GM18526 (cell line): ENCODE data around the gene RAB6B.

ENCODE experiments used
- POLR2A ChIP-seq: IDR thresholded peaks from 3 replicates; pipeline ENCODE4 v1.6.1; 2011; ENCODE audit not compliant: insufficient read length; ENCODE audit errors: extremely low read depth

RAB6B gene

GRCh38 chr3:133881939-133882825 lies 13.5 kb downstream of the RAB6B start:
- no peak for TF ChIP-seq POLR2A

GRCh38 chr3:133881492-133881891 lies 14.2 kb downstream of the RAB6B start:
- no peak for TF ChIP-seq POLR2A

- no peak for TF ChIP-seq POLR2A
Observed at GRCh38 chr3:133880886-133881455, 14.7 kb downstream of the RAB6B start.

- no peak for TF ChIP-seq POLR2A
Observed at GRCh38 chr3:133880287-133880686, 15.4 kb downstream of the RAB6B start.

GRCh38 chr3:133878518-133878917 lies 17.2 kb downstream of the RAB6B start:
- no peak for TF ChIP-seq POLR2A

GRCh38 chr3:133877221-133877620 lies 18.5 kb downstream of the RAB6B start:
- TF ChIP-seq POLR2A: no peak

GRCh38 chr3:133874761-133875438 lies 20.8 kb downstream of the RAB6B start:
- TF ChIP-seq POLR2A: no peak

GRCh38 chr3:133874344-133874743 lies 21.3 kb downstream of the RAB6B start:
- TF ChIP-seq POLR2A: no peak

GRCh38 chr3:133872781-133873180 lies 22.9 kb downstream of the RAB6B start:
- TF ChIP-seq POLR2A: no peak

- TF ChIP-seq POLR2A: no peak
Observed at GRCh38 chr3:133872161-133872560, 23.5 kb downstream of the RAB6B start.

GRCh38 chr3:133871368-133872090 lies 24.2 kb downstream of the RAB6B start:
- TF ChIP-seq POLR2A: no peak

- no peak for TF ChIP-seq POLR2A
Observed at GRCh38 chr3:133870822-133871221, 24.9 kb downstream of the RAB6B start.

GRCh38 chr3:133869586-133869985 lies 26.1 kb downstream of the RAB6B start:
- TF ChIP-seq POLR2A: no peak

- no peak for TF ChIP-seq POLR2A
Observed at GRCh38 chr3:133868758-133869475, 26.8 kb downstream of the RAB6B start.

GRCh38 chr3:133868186-133868585 lies 27.5 kb downstream of the RAB6B start:
- no peak for TF ChIP-seq POLR2A
